SH-SY5Y (cell line): Measurements from ENCODE around the gene SPSB1.

Experiments used
- GATA2 ChIP-seq: IDR thresholded peaks from 2 replicates; pipeline ENCODE4 v1.6.1; 2011; ENCODE audit warnings: mild to moderate bottlenecking, low read depth, low read length
- GATA3 ChIP-seq: IDR thresholded peaks from 2 replicates; pipeline ENCODE4 v1.6.1; 2011; ENCODE audit warnings: low read depth, mild to moderate bottlenecking, low read length, moderate library complexity

GRCh38 chr1:9263276-9263855 is 29.3 kb upstream of the SPSB1 start:
- TF ChIP-seq GATA2: no peak
- no peak for TF ChIP-seq GATA3
